Sigmoid colon (tissue), 7 donors: Measurements from ENCODE around the gene C1QTNF6. TPM values are rescaled to one million over a fixed set of nuclear protein-coding genes. Genes with fewer than 3 reads are reported as not detected.
"Not testable (repeated sequence)": the region's sequence is repeated elsewhere in the genome, so short reads cannot be mapped to it uniquely, and the experiment has no call there.

Experiments used
- DNase-seq: peaks from one replicate; pipeline ENCODE4 v3.0.0-alpha.2; 2019
- H3K27ac ChIP-seq, 4 donors: fragments of 200-600 bp; sonication (generic); one replicate each; pipeline ENCODE4 v1.5.1; 2016 to 2019; ENCODE audit warnings: mild to moderate bottlenecking in 1 of 4
- H3K27me3 ChIP-seq, 3 donors: fragments of 200-600 bp; sonication (generic); one replicate each; pipeline ENCODE4 v1.5.1; 2019; ENCODE audit warnings: mild to moderate bottlenecking in 1 of 3
- H3K36me3 ChIP-seq, 4 donors: fragments of 200-600 bp; sonication (generic); one replicate each; pipeline ENCODE4 v1.5.1; 2016 to 2019
- H3K4me1 ChIP-seq, 4 donors: fragments of 200-600 bp; sonication (generic); one replicate each; pipeline ENCODE4 v1.5.1; 2017 to 2019
- H3K4me3 ChIP-seq, 4 donors: fragments of 200-600 bp; sonication (generic); one replicate each; pipeline ENCODE4 v1.5.1; 2017 to 2019; ENCODE audit warnings: mild to moderate bottlenecking in 2 of 4, moderate library complexity in 1 of 4
- H3K9me3 ChIP-seq, 4 donors: fragments of 200-600 bp in 3 of 4; sonication (generic) in 3 of 4; one replicate each; pipeline versions ENCODE4 v1.5.1 to v1.6.1; 2013 to 2019
- EP300 ChIP-seq, 4 donors: sonication (generic); formaldehyde crosslinking; IDR thresholded peaks; one replicate each; pipeline ENCODE4 v1.6.1; 2017; ENCODE audit warnings: antibody characterized with exemption in 4 of 4
- POLR2A ChIP-seq, 2 donors: fragments of 450-650 bp; IDR thresholded peaks; one replicate each; pipeline ENCODE4 v1.6.1; 2016; ENCODE audit warnings: antibody characterized with exemption in 2 of 2, mild to moderate bottlenecking in 2 of 2, moderate library complexity in 2 of 2
- POLR2AphosphoS5 ChIP-seq, 4 donors: sonication (generic); formaldehyde crosslinking; IDR thresholded peaks; one replicate each; pipeline ENCODE4 v1.6.1; 2017; ENCODE audit warnings: antibody characterized with exemption in 4 of 4
- WGBS, 2 donors: extraction: QIAGEN DNeasy Blood & Tissue Kit; methylation state at CpG; one replicate each; pipeline ENCODE4 v1.1.7; 2013; 5-methylcytosine and 5-hydroxymethylcytosine counted together
- intact Hi-C: fragments of 100-400 bp; cut with DNase I; formaldehyde crosslinking; loops from one replicate; pipeline ENCODE4 v1.15.1; 2023
- polyA plus RNA-seq, 3 donors: library from polyadenylated mRNA; stranded (reverse); fragments of 200-250 nt; gene quantifications; one replicate each; pipeline ENCODE4 v1.2.3, GENCODE V29; 2013
- total RNA-seq, 4 donors: library from RNA; depleted of rRNA; stranded (reverse); fragments of >200 nt; gene quantifications; one replicate each; pipeline ENCODE4 v1.1.0, GENCODE V29; 2016
- TF ChIP-seq, protein P1 (sequence below), 4 experiments: fragments of 450-650 bp in 3 of 4; fragments of 200-600 bp in 1 of 4; IDR thresholded peaks; one replicate each; pipeline ENCODE4 v1.5.1; 2016 to 2019; ENCODE audit warnings: antibody characterized with exemption in 4 of 4, mild to moderate bottlenecking in 3 of 4, moderate library complexity in 2 of 4
- donor health status: healthy with polysubstance abuse.
- donor health status: Bipolar disorder and iron deficiency.
- donor health status: healthy.

Gene C1QTNF6
- total and polyA plus RNA-seq, 7 donors: 1.1 to 12.1 (median 1.8) TPM

DNA sequence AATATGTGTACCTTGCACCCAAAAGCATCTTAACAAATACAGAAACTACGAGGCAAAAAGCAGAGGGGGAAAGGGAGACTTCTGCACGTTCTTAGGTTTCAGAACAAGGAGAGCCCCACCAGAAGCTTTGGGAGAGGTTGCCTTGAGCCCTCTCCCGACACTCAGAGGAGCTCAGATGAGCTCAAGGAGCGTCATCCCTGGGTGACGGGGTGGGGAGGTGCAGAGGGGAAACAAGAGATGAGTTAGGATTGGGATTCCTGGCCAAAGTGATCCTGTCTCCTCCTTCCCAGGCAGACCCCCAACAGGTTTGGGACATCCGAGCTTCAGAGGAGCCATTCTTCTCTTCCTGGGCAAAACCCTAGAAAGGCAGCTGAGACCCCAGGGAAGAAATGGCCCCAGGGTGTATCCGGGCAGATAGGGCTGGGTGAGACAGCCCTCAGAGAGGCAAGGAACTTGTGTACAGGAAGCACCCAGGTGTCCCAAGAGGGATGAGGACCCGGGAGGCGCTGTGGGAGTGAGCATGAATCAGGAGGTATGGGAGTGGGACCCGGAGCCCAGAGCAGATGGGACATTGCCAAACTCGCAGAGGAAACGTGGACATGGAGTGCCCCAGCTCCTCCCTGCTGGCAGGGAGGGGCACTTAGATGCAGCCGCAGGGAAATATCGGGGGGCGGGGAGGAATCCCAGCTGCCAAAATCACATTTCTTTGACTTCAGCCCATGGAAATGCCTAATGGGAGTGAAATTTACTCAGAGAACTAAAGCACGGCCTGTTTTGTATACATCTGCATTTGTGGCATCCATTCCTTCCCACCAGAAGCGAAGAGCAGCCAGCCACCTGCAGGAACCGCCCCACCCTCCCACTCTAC is 12.4 kb downstream of the C1QTNF6 start:
- no peaks in the 10 kb centered on the region for H3K9me3 ChIP-seq
- DNase-seq: peak; percentile 62
- no peaks in the 10 kb centered on the region for H3K27me3 ChIP-seq
- intact Hi-C loops: no loop called here
- H3K4me1 ChIP-seq: peaks cover 0 to 32% (median 22%) of the 10 kb centered on the region in 4 donors
- H3K36me3 ChIP-seq: no peaks in the 10 kb centered on the region
- TF ChIP-seq POLR2AphosphoS5 (IDR thresholded peaks at IDR 0.05) (no peak), EP300 (IDR thresholded peaks at IDR 0.05) (no peak), POLR2A (IDR thresholded peaks at IDR 0.05) (no peak)
- H3K4me3 ChIP-seq: no peak overlapping the region
- peak overlapping the region in 1 of 4 donors; percentile 46 for H3K27ac ChIP-seq
- 57 to 82% methylated on average over 18 of the region's 18 CpGs for WGBS, 2 donors

- 94 to 96% methylated on average over 9 of the region's 9 CpGs for WGBS, 2 donors
- no peak for DNase-seq
- H3K4me1 ChIP-seq: peaks cover 0 to 32% (median 22%) of the 10 kb centered on the region in 4 donors
Observed at GRCh38 chr22:37174964-37175363, 13.1 kb downstream of the C1QTNF6 start.

GRCh38 chr22:37173709-37174108 is 14.3 kb downstream of the C1QTNF6 start:
- Histone ChIP-seq H3K9me3 (no peaks in the 10 kb centered on the region), H3K36me3 (no peaks in the 10 kb centered on the region), H3K27me3 (no peaks in the 10 kb centered on the region), H3K27ac (no peak overlapping the region), H3K4me3 (no peak overlapping the region), H3K4me1 (peaks cover 0 to 28% (median 21%) of the 10 kb centered on the region in 4 donors)
- peak; percentile 79 for DNase-seq
- WGBS, 2 donors: 81 to 83% methylated on average over 6 of the region's 6 CpGs
- intact Hi-C loops: no loop called here
- peak in 3 of 4 donors; percentile 20 to 62 (median 33) for TF ChIP-seq POLR2AphosphoS5 (IDR thresholded peaks at IDR 0.05)
- TF ChIP-seq, protein P1, sequence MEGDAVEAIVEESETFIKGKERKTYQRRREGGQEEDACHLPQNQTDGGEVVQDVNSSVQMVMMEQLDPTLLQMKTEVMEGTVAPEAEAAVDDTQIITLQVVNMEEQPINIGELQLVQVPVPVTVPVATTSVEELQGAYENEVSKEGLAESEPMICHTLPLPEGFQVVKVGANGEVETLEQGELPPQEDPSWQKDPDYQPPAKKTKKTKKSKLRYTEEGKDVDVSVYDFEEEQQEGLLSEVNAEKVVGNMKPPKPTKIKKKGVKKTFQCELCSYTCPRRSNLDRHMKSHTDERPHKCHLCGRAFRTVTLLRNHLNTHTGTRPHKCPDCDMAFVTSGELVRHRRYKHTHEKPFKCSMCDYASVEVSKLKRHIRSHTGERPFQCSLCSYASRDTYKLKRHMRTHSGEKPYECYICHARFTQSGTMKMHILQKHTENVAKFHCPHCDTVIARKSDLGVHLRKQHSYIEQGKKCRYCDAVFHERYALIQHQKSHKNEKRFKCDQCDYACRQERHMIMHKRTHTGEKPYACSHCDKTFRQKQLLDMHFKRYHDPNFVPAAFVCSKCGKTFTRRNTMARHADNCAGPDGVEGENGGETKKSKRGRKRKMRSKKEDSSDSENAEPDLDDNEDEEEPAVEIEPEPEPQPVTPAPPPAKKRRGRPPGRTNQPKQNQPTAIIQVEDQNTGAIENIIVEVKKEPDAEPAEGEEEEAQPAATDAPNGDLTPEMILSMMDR (IDR thresholded peaks at IDR 0.05): no peak

More at GRCh38 chr22:37174964-37175363, 13.1 kb downstream of the C1QTNF6 start:
- intact Hi-C loops: no loop called here
- Histone ChIP-seq H3K9me3 (no peaks in the 10 kb centered on the region), H3K27ac (no peak overlapping the region), H3K36me3 (no peaks in the 10 kb centered on the region), H3K27me3 (no peaks in the 10 kb centered on the region), H3K4me3 (no peak overlapping the region)
- TF ChIP-seq POLR2A (IDR thresholded peaks at IDR 0.05): no peak
- TF ChIP-seq POLR2AphosphoS5 (IDR thresholded peaks at IDR 0.05): no peak
- TF ChIP-seq, protein P1 (IDR thresholded peaks at IDR 0.05): no peak
- TF ChIP-seq EP300 (IDR thresholded peaks at IDR 0.05): no peak

DNA sequence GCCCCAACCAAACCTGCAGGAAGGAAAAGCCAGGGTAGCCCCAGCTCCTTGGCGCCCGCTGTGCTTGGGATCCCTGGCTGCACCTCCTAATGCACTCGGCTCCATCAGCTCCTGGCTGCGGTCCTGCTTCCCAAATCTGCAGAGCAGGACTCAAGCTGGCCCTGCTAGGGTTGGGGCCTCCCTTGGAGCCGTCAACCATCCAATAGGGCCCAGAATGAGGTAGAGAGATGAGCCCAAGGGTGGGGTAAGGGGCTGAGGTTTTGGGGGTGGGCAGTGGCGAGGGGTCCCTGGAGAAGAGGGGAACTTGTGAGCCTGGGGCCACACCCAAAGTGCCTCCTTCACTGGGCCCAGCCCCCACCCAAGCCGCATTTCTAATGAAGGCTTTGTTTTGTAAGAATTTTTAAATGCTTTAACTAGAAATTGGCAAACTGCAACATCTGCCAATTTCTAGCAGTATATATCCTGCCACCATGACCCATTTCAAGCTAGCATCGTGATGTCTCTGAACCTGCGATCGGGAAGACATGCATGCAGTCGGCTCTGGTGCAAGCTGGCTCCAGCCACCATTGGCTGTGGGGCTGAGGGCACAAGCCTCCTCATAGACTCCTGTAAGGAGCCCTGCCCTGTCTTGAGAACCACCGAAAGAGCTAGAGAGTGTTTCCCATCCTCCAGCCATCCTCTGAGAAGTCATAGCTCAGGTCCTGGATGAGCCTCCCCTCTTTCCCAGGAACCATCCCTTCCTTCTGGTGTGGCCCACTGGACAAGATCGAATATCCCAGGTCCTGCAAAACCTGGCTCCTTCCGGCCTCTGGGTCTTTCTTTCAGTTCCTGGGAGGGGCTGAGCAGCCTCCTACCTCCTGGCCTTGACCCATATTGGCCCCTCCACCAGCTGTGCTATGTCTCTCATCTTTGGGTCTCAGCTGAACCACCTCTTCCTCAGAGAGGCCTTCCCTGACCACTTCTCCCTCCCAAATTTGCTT is 15.5 kb downstream of the C1QTNF6 start:
- DNase-seq: peak; percentile 50
- H3K36me3 ChIP-seq: no peaks in the 10 kb centered on the region
- H3K9me3 ChIP-seq: no peaks in the 10 kb centered on the region
- intact Hi-C loops: no loop called here
- no peak for TF ChIP-seq POLR2AphosphoS5 (IDR thresholded peaks at IDR 0.05)
- no peak overlapping the region for H3K27ac ChIP-seq
- 92 to 94% methylated on average over 14 of the region's 14 CpGs for WGBS, 2 donors
- H3K27me3 ChIP-seq: no peaks in the 10 kb centered on the region
- no peak overlapping the region for H3K4me3 ChIP-seq
- H3K4me1 ChIP-seq: peaks cover 0 to 20% (median 18%) of the 10 kb centered on the region in 4 donors

DNA sequence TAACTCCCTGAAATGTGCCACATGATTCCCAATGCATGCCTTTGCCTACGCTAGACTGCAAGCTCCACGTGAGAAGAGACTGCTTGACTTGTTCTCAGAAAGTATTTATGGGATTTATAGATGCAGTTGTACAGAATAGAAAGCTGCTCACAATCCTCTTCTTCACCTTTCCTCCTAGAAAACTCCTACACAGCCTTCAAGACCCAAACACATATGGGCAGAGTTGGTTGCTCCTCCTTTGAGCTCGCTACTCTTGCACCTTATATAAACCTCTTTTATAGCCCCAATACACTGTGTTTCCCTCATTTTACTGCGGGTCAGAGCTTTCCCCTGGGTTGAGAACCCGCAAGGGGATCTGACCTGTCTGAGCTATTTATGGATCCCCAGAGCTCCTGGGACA is 16.4 kb downstream of the C1QTNF6 start:
- Histone ChIP-seq H3K27ac (no peak overlapping the region), H3K9me3 (no peaks in the 10 kb centered on the region), H3K4me1 (peaks cover 0 to 17% (median 16%) of the 10 kb centered on the region in 4 donors), H3K27me3 (no peaks in the 10 kb centered on the region), H3K4me3 (no peak overlapping the region), H3K36me3 (no peaks in the 10 kb centered on the region)
- intact Hi-C loops: no loop called here
- TF ChIP-seq, protein P1 (IDR thresholded peaks at IDR 0.05): no peak
- TF ChIP-seq POLR2A (IDR thresholded peaks at IDR 0.05) (no peak), POLR2AphosphoS5 (IDR thresholded peaks at IDR 0.05) (no peak), EP300 (IDR thresholded peaks at IDR 0.05) (no peak)
- no peak for DNase-seq
- WGBS, 2 donors: 52 to 80% methylated on average over 5 of the region's 5 CpGs

DNA sequence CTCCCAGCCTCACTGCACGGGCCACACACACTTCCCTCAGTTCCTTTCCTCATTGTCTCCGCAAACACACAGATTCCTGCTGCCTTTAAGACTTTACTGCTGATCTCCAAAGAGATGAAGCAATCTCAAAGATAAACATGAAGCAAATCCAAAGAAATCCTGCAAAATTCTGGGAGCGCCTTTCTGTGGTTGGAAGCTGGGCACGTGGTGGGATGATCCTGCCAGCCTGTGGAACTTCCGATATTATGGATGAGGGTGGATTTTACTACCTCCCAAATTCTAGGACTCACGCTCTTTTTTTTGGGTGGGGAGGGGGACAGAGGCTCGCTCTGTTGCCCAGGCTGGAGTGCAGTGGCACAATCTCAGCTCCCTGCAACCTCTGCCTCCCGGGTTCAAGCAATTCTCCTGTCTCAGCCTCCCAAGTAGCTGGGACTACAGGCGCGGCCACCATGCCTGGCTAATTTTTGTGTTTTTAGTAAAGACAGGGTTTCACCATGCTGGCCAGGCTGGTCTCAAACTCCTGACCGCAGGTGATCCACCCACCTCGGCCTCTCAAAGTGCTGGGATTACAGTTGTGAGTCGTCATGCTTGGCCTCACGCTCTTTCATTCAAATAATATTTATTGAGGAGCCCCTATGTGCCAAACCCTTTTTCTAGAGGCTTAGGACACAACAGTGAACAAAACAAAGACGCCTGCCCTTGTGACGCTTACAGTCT is 17.2 kb downstream of the C1QTNF6 start:
- H3K27me3 ChIP-seq, H3K4me3 ChIP-seq, H3K9me3 ChIP-seq, H3K36me3 ChIP-seq, intact Hi-C loops, H3K27ac ChIP-seq: not testable (repeated sequence)
- peaks cover 0 to 11% (median 9%) of the 10 kb centered on the region in 4 donors for H3K4me1 ChIP-seq
- 88 to 90% methylated on average over 16 of the region's 16 CpGs for WGBS, 2 donors
- peak; percentile 28 for DNase-seq
